T-helper 2 cell (primary cell): ENCODE results near the gene TUBGCP5.
A peak's percentile ranks its signal among the peaks of the same experiment; 100 is the strongest.
"Not testable (repeated sequence)": the region's sequence is repeated elsewhere in the genome, so short reads cannot be mapped to it uniquely, and the experiment has no call there.

Experiments used
- DNase-seq, 5 experiments: peaks; one replicate each; pipeline versions ENCODE4 v3.0.0 to v3.0.0-alpha.2; 2012 to 2022
- total RNA-seq, 2 donors: gene quantifications; one replicate each; lab custom pipeline; 2026; lab: John Stamatoyannopoulos, UW

TUBGCP5 gene
- 36.8 to 43.2 reads per million in 2 donors for total RNA-seq

GRCh38 chr15:23039143-23039916 is at the start of gene TUBGCP5:
Gene TUBGCP5, minus strand, starts transcription at chr15:23039569. Its CDS starts 26 bp downstream, at chr15:23039543.
- peak; percentile 90 to 99 (median 96) for DNase-seq

GRCh38 chr15:23083115-23083514 is 43.7 kb upstream of the TUBGCP5 start:
- no peak for DNase-seq

GRCh38 chr15:23081996-23082737 is 42.8 kb upstream of the TUBGCP5 start:
- not testable (repeated sequence) for DNase-seq

- DNase-seq = no peak
These were observed 41.9 kb upstream of the TUBGCP5 start for GRCh38 chr15:23081271-23081670.

- no peak for DNase-seq
These were observed 40.4 kb upstream of the TUBGCP5 start for GRCh38 chr15:23079766-23080165.

GRCh38 chr15:23075927-23076326 is 36.6 kb upstream of the TUBGCP5 start:
- no peak for DNase-seq

GRCh38 chr15:23074684-23075083 is 35.3 kb upstream of the TUBGCP5 start:
- no peak for DNase-seq

- no peak for DNase-seq
These were observed 34.7 kb upstream of the TUBGCP5 start for GRCh38 chr15:23073890-23074646.

GRCh38 chr15:23072633-23073032 is 33.3 kb upstream of the TUBGCP5 start:
- DNase-seq = no peak

GRCh38 chr15:23069496-23070166 is 30.3 kb upstream of the TUBGCP5 start:
- DNase-seq = no peak

GRCh38 chr15:23067416-23067815 is 28.0 kb upstream of the TUBGCP5 start:
- no peak for DNase-seq

- DNase-seq = no peak
These were observed 26.5 kb upstream of the TUBGCP5 start for GRCh38 chr15:23065836-23066235.

- DNase-seq = no peak
These were observed 24.8 kb upstream of the TUBGCP5 start for GRCh38 chr15:23064156-23064555.

- no peak for DNase-seq
These were observed 18.3 kb upstream of the TUBGCP5 start for GRCh38 chr15:23057707-23058106.

- DNase-seq = no peak
These were observed 15.9 kb upstream of the TUBGCP5 start for GRCh38 chr15:23055316-23055715.

GRCh38 chr15:23052522-23052921 is 13.2 kb upstream of the TUBGCP5 start:
- DNase-seq = no peak

GRCh38 chr15:23050708-23051107 is 11.3 kb upstream of the TUBGCP5 start:
- no peak for DNase-seq

GRCh38 chr15:23049984-23050628 is 10.7 kb upstream of the TUBGCP5 start:
- no peak for DNase-seq

GRCh38 chr15:23048572-23049282 is 9.4 kb upstream of the TUBGCP5 start:
- DNase-seq = not testable (repeated sequence)

- not testable (repeated sequence) for DNase-seq
These were observed 4.6 kb upstream of the TUBGCP5 start for GRCh38 chr15:23043987-23044386.

- DNase-seq = not testable (repeated sequence)
These were observed 4.2 kb upstream of the TUBGCP5 start for GRCh38 chr15:23043535-23043934.
